Activated CD4-positive, alpha-beta T cell treated with anti-CD3 and anti-CD28 coated beads, Interleukin-2, amount 50 U/mL, for 4 hours (primary cell): Measurements from ENCODE around the gene CDK13.
"Not testable (repeated sequence)": the region's sequence is repeated elsewhere in the genome, so short reads cannot be mapped to it uniquely, and the experiment has no call there.

ENCODE experiments used
- DNase-seq, 2 experiments: peaks; one replicate each; pipeline ENCODE4 v3.0.0-alpha.2; 2020

The CDK13 gene

DNA sequence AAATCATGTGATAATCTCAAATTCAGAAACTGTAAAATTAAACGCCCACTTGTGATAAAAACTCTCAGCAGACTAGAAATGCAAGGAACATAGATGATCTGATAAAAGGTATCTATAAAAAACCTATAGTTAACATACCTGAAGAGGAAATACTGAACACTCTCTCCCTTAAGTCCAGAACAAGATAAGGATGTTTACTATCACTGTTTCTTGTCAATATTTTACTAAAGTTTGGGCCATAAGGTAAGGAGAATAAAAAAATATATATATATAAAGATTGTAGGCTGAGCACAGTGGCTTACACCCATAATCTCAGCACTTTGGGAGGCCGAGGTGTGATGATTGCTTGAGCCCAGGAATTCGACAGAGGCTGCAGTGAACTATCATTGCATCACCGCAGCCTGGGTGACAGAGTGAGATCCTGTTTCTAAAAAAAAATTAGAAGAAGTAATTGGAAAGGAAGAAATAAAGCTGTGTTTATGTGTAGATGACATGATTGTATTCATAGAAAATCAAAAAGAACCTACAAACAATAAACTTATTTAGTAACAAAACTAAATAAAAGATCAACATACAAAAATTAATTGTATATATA lies 155.9 kb downstream of the CDK13 start:
- DNase-seq: no peak

DNA sequence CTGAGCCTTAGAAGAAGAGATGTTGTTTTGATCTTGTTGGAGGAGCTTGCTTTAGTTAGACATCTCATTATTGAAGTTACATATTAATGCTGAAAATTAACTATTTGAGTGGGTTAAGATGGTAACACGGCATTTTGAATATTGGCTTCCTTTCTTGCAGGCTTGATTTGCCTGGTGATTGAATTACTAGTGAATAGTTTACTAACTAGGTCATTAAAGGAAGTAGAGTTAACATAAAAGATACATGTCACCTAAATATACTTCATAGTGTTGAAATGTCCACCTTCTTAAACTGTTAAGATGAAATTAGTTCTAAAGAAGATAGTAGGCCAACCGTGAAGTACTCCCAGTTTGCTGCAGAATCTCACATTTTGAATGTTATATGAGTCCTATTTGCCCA lies 165.9 kb downstream of the CDK13 start:
- no peak for DNase-seq

DNA sequence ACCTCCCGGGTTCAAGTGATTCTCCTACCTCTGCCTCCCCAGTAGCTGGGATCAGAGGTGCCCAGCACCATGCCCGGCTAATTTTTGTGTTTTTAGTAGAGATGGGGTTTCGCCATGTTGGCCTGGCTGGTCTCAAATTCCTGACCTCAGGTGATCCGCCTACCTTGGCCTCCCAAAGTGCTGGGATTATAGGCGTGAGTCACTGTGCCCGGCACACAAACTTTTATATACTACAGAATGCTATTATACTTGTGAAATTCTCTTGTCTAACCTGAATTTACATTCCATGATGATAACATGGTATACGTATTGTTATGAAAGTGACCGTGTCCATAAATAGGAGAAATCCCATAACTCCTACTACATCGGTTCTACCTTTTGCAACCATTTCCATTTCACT lies 167.1 kb downstream of the CDK13 start:
- not testable (repeated sequence) for DNase-seq

DNA sequence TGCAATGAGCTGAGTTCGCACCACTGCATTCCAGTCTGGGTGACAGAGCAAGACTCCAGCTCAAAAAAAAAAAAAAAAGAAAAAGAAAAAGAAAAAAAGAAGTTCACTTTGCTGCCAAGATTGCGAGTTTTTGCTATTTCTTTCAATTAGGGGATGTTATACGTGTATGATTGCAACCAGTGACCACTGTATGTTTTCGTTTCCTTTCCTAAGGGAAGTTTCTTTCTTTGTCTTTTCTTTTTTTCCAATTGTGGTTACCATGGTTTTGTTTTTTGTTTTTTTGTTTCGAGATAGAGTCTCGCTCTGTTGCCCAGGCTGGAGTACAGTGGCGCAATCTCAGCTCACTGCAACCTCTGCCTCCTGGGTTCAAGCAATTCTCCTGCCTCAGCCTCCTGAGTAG lies 168.1 kb downstream of the CDK13 start:
- not testable (repeated sequence) for DNase-seq

DNA sequence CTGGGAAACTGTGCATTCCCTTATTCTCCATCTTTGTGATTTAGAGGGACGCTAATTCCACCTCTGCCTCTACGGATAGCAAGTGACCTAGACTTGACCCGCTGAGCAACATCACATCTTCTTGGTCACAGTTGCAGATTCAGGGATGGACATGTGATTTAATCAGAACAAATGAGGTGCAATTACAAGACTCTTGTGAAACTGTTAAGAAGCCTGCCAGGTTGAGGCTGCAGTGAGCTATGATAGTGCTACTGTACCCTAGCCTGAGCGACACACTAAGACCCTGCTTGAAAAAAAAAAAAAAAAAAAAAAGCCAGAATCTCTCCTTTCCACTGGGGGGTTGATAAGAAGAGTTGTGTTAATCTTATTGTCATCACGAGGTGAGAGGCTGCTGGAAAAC lies 170.0 kb downstream of the CDK13 start:
- no peak for DNase-seq

DNA sequence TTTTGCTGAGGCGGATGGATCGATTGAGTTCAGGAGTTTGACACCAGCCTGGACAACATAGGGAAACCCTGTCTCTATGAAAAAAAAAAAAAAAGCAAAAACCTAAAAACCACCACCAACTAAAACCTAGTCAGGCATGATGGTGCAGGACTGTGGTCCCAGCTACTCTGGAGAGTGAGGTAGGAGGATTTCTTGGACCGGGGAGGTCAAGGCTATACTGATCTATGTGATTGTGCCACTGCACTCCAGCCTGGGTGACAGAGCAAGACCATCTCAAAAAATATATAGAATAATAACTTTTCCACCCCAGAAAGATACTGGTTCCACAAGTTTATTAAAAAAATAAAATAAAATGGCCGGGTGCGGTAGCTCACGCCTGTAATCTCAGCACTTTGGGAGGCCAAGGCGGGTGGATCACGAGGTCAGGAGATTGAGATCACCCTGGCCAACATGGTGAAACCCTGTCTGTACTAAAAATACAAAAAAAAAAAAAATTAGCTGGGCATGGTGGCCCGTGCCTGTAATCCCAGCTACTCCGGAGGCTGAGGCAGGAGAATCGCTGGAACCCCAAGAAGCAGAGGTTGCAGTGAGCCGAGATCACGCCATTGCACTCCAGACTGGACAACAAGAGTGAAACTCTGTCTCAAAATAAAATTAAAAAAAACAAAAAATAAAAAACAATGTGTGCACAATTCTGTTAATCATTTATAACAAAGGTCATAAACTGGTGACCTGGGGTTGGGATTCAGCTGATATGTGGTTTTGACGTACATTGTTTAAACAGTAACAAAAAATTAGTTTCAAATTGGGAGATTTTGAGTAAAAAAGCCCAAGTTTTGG lies 172.3 kb downstream of the CDK13 start:
- DNase-seq: not testable (repeated sequence)

DNA sequence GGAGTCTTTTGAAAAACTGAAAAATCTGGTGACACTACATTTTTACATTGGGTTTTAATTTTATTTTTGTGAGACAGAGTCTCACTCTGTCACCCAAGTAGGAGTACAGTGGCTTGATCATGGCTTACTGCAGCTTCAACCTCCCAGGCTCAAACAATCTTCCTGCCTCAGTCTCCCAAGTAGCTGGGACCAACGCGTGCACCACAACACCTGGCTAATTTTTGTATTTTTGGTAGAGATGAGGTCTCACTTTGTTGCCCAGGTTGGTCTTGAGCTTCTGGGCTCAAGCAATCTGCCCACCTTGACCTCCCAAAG lies 172.8 kb downstream of the CDK13 start:
- DNase-seq: no peak

DNA sequence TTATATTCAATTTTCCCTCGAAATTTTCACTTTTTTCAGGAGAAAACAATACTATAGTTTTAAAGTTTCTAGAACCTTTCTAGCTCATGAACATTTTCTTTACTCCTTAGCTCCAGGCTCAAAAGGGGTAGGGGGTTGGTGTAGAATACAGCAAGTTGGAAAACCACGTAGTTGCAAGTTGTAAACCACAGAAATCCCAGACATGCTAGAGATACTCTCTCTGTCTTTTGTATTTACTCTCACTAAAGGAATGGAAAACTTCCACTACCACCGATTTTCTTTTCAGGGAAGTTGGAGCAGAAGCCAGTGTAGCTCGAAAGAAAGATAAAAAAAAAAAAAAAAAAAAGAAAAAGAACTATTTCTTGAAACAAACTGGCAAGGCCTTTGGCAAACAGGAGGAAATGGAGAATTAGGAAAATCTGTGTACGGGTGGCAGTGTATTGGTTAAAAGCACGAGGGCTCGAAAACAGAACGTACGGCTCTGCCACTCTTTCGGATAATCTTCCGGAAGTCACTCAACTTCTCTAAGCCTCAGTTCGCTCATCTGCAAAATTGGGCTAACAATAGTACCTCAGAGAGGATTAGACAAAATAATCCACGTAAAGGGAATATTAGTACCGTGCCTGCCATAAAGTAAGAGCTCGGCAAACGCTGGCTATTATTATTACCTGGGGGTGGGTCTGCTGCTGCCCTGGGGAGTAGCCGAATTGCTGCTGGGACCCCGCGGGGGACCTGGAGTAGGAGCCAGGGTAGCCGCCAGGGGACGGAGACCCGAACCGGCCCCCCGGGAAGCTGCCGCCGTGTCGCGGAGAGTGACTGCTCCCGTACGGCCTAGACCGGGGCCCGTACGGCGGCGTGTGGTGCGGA lies 183.7 kb downstream of the CDK13 start:
- DNase-seq: no peak

DNA sequence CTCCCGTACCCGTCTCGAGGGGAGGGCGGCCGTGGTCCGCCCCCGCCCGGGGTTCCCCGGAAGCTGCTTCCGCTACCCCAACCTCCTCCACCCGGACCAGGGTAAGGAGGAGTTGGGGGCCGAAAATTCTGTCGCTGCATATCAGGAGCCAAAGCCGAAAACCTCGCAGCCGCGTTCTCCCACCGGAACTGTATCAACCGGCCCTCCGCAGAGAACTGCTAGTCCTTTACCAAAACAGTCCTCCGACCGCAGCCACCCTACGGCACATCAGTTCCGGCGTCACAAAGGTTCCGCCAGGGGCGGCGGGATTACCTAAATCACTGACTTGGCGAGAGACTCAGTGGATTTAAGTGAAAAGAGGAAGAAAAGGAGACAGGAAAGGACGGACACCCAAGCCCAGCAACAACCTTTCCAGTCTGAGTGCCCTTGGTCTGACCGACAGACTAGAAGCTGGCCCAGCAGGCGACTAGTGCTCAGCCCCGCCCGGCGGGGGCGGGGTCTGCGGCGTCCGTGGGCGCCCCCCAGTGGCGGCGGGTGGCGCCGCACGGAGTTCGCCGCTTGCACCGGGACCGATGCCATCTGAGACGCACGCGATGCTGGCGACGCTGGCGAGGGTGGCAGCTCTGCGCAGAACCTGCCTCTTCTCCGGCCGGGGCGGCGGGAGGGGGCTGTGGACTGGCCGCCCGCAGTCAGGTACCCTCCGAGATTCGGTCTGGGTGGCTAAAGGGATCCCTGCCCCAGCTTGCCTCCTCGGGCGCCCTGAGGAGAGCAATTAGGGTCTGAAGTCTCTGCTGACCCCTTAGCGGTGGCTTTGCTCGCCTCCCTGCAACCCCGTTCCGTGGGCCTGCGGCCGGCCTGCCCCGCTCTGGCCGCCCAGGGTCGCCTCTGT lies 184.6 kb downstream of the CDK13 start, which contains the start of the genes MPLKIP and SUGCT:
MPLKIP (minus strand) TSS at position 195 of the 889 bp plus-strand sequence; CDS start at position 140, 55 bp downstream.
SUGCT (plus strand) TSS at position 578 of the 889 bp plus-strand sequence.
- DNase-seq: peak; percentile 82 to 83

DNA sequence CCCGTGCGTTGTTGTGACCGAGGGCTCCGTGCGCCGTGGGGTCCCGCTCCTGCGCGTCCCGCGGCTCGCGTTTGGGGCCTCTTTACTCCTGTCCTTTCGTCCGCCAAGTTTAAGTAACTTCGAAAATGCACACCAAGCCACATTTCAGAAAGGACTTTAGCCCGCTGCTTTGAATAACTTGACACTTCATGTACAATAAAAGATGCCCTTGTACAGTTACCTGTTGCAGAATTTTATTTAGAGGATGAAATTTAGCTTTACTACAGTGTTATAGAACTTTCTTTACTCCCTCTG lies 185.2 kb downstream of the CDK13 start:
- DNase-seq: no peak

DNA sequence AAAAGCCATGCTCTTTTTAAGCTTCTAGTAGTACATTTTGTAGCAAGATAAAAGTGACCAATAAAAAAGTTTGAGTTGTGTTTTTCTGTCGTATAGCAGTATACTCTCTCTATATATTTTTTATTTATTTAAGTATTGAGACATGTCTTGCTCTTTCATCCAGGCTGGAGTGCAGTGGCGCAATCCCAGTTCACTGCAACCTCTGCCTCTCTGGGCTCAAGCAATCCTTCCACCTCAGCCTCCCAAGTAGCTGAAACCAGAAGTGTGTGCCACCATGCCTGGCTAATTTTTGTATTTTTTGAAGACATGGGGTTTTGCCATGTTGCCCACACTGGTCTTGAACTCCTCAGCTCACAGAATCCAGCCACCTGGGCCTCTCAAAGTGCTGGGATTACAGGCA lies 187.5 kb downstream of the CDK13 start:
- DNase-seq: no peak

DNA sequence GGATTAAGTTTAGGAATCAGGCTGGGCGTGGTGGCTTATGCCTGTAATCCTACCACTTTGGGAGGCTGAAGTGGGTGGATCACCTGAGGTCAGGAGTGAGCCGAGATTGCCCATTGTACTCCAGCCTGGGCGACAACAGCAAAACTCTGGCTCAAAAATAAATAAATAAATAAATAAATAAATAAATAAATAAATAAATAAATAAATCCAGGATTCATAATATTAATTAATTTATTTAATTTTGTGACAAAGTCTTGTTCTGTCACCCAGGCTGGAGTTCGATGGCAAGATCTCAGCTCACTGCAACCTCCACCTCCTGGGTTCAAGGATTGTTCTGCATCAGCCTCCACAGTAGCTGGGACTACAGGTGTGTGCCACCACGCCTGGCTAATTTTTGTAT lies 188.9 kb downstream of the CDK13 start:
- DNase-seq: no peak

DNA sequence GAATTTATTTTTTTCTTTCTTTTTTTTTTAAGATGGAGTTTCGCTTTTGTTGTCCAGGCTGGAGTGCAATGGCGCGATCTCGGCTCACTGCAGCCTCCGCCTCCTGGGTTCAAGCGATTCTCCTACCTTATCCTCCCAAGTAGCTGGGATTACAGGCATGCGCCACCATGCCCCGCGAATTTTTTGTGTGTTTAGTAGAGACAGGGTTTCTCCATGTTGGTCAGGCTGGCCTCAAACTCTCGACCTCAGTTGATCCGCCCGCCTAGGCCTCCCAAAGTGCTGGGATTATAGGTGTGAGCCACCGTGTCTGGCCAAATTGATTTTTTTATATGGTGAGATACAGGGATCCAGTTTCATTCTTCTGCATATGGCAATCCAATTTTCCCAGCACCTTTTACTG lies 189.8 kb downstream of the CDK13 start:
- not testable (repeated sequence) for DNase-seq

DNA sequence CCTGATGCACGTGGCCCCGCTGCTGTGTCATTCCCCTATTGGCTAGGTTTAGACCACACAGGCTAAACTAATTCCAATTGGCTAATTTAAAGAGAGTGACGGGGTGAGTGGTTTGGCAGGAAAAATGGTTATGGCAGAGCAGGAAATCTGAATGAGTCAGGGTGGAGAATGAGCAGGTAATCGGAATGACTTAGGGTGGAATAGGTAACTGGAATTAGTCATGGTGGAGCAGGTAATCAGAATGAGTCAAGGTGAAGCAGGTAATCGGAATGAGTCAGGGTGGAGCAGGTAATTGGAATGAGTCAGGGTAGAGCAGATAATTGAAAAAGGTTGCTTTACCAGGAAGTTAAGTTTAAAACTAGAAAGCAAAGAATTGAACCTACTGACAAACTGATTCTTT lies 191.9 kb downstream of the CDK13 start:
- DNase-seq: not testable (repeated sequence)

DNA sequence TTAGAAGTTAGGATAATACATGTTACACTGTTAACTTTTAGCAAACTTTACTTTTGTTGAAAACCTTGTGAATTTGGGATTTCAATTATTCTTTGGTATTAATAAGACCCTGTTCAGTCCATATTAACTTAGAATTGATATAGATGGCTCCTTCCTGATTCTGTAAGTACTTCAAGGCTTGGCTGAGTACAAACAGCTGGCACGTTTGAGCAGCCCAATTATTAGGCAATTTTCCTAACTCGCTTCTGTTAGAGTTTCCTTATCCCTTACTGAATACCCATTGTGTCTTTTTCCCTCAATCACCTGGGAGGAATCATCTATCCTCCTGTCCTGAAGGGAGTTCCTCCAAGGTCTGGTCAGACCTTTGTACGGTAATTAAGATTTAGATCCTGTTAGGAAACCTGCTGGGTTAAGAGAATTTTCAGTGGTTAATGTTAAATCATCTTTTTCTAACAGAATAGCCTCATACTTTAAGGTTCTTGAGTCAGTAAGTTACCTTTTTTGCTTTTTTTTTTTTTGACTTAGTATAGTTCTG lies 195.6 kb downstream of the CDK13 start:
- DNase-seq: not testable (repeated sequence)

DNA sequence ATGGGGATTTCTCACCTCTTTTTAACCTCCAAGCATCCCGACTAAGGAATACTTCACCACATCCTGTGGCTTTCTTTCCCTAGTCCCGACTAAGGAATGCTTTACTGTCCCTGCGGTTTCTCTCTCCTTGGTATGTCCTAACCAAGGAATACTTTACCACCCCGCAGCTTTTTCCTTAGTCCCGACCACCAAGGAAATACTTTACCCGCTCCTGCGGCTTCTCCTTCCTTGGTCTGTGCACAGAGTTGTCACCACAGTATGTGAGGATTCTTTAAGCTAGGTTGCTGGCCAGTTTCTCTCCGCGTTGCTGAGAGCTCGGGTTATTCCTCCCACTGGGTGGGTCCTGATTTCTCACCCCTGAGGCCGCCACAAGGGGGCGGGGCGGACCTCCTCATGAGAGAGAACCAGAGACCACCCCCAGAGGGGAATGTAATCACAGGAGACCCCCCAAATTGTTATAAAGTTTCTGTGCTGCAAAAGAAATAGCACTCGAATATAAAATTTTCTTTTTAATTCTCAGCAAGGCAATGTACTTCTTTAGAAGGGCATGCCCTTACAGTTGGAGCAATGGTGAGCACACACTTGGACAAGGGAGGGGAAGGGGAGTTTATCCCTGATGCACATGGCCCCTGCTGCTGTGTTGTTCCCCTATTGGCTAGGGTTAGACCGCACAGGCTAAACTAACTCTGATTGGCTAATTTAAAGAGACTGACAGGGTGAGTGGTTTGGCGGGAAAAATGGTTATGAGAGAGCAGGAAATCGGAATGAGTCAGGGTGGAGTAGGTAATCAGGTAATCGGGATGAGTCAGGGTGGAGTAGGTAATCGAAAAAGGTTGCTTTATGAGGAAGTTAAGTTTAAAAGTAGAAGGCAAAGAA lies 197.6 kb downstream of the CDK13 start:
- no peak for DNase-seq

DNA sequence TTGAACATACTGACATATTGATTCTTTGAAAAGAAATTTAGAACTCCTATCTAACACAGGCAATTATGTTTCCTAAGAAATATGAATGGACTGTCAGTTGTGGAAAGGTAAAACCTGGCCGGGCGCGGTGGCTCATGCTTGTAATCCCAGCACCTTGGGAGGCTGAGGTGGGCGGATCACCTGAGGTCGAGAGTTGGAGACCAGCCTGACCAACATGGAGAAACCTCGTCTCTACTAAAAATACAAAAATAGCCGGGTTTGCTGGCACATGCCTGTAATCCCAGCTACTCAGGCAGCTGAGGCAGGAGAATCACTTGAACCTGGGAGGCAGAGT lies 198.2 kb downstream of the CDK13 start:
- not testable (repeated sequence) for DNase-seq

DNA sequence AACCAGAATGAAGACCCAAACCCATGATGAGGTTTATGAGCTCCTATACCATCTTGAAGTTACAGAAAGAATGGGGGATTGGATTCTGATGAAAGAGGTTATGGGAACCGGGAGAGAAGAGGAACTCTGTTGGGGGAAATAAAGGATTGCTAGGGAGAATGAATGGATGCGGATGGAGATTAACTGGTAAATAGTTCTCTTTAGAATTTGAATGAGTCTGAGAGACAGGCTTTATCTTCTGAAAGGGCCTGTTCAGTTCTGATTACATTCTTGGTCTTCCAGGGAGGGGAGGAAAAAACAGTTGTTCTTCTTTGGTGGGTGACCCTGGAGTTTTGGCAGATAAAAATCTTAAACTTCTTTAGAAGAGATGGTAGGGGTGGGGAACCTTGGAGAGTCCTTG lies 198.6 kb downstream of the CDK13 start:
- no peak for DNase-seq
